PC-9 (cell line): ENCODE data around the gene XPO5. TPM values are rescaled to one million over a fixed set of nuclear protein-coding genes. Genes with fewer than 3 reads are reported as not detected.
"Not testable (repeated sequence)": the region's sequence is repeated elsewhere in the genome, so short reads cannot be mapped to it uniquely, and the experiment has no call there.

Experiments used
- BruUV-seq: library from RNA; stranded (reverse); fragments of 400-500 nt; replicated peaks from 2 replicates; lab custom pipeline; 2021; lab: Mats Ljungman, UMichigan
- CTCF ChIA-PET: fragments of 300-600 bp; sonication (Branson Sonifier 250); formaldehyde crosslinking; loops from one replicate; lab custom pipeline; 2022; ENCODE audit warnings: antibody characterized with exemption; lab: Charles Lee
- POLR2A ChIA-PET: fragments of 300-600 bp; sonication (Branson Sonifier 250); formaldehyde crosslinking; loops from one replicate; lab custom pipeline; 2022; ENCODE audit warnings: antibody characterized with exemption; ENCODE audit not compliant: unreplicated experiment; lab: Charles Lee
- DNase-seq, 2 experiments: peaks; one replicate each; pipeline versions ENCODE4 v3.0.0 to v3.0.0-alpha.2; 2015 to 2022; ENCODE audit warnings: mixed read lengths in 1 of 2
- H2AFZ ChIP-seq: fragments of 200-600 bp; sonication (generic); 2 replicates; pipeline ENCODE4 v1.8.1; 2017; ENCODE audit warnings: antibody characterized with exemption
- H3F3A ChIP-seq: fragments of 200-600 bp; sonication (generic); 2 replicates; pipeline ENCODE4 v1.8.1; 2017; ENCODE audit warnings: antibody characterized with exemption, mild to moderate bottlenecking, low read depth; ENCODE audit not compliant: insufficient read depth
- H3K27ac ChIP-seq: fragments of 200-600 bp; sonication (generic); 2 replicates; pipeline ENCODE4 v1.6.1; 2016; ENCODE audit warnings: mixed run types
- H3K27me3 ChIP-seq: fragments of 200-600 bp; sonication (generic); 2 replicates; pipeline ENCODE4 v1.6.1; 2016; ENCODE audit warnings: low read depth, mixed run types; ENCODE audit not compliant: insufficient read depth
- H3K36me3 ChIP-seq: fragments of 200-600 bp; sonication (generic); 2 replicates; pipeline ENCODE4 v1.6.1; 2016; ENCODE audit warnings: low read depth, mixed run types
- H3K4me1 ChIP-seq: fragments of 200-600 bp; sonication (generic); replicated peaks from 2 replicates; pipeline ENCODE4 v1.6.1; 2016; ENCODE audit warnings: mixed run types; ENCODE audit not compliant: insufficient read depth
- H3K4me2 ChIP-seq: fragments of 200-600 bp; sonication (generic); 2 replicates; pipeline ENCODE4 v1.6.1; 2017; ENCODE audit warnings: mixed run types
- H3K4me3 ChIP-seq: fragments of 200-600 bp; sonication (generic); 2 replicates; pipeline ENCODE4 v1.6.1; 2016; ENCODE audit warnings: mixed run types
- H3K79me2 ChIP-seq: fragments of 200-600 bp; sonication (generic); 2 replicates; pipeline ENCODE4 v1.6.1; 2017; ENCODE audit warnings: low read depth, mixed run types
- H3K9me2 ChIP-seq: fragments of 200-600 bp; sonication (generic); 2 replicates; pipeline ENCODE4 v1.8.1; 2017; ENCODE audit warnings: mild to moderate bottlenecking; ENCODE audit not compliant: insufficient read depth
- H3K9me3 ChIP-seq: fragments of 200-600 bp; sonication (generic); 2 replicates; pipeline ENCODE4 v1.8.1; 2016; ENCODE audit warnings: low read depth; ENCODE audit not compliant: insufficient read depth
- H4K20me1 ChIP-seq: fragments of 200-600 bp; sonication (generic); 2 replicates; pipeline ENCODE4 v1.8.1; 2017; ENCODE audit not compliant: insufficient read depth
- EZH2 ChIP-seq: fragments of 200-600 bp; sonication (generic); IDR thresholded peaks from 2 replicates; pipeline ENCODE4 v1.8.0; 2017; ENCODE audit warnings: antibody characterized with exemption, low read depth
- intact Hi-C: fragments of 100-400 bp; cut with micrococcal nuclease; formaldehyde crosslinking; loops from one replicate; pipeline ENCODE4 v1.10.0; 2022; ENCODE audit not compliant: unreplicated experiment
- total RNA-seq: library from RNA; stranded (reverse); gene quantifications from 2 replicates; pipeline ENCODE4 v1.2.3, GENCODE V29; 2021
- TF ChIP-seq, protein P1 (sequence below): fragments of 200-600 bp; sonication (generic); conservative IDR thresholded peaks from 2 replicates; pipeline ENCODE4 v1.6.1; 2017; ENCODE audit warnings: mixed run types, antibody characterized with exemption, mild to moderate bottlenecking, moderate library complexity

Gene XPO5
- total RNA-seq, 1 experiment from 2014 or later, result 36.1 TPM

DNA sequence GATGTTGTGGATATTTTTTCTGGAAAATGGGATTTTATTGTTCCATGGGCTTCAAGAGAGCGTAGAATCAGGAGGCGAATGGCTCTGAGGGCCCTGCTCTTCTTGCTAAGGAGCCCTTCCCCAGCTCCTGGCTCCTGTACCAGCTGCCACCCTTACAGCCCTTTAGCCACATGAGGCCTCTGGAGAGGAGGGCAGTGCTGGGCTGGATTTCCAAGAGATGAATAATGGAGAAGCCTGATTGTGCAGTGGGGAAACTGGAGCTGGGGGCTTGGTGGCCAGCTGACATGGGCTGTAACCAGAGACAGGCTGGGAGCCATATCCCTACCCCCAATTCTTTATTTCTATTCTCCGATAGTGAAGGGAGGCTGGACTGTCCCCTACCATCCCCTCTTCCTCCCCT lies 74.9 kb downstream of the XPO5 start:
- intact Hi-C loops, result no loop called here
- Histone ChIP-seq H3K4me3 (no peak overlapping the region), H2AFZ (no peak overlapping the region), H3K9me2 (no peaks in the 10 kb centered on the region), H3K79me2 (peaks cover 4% of the 10 kb centered on the region; the same call in 1 of the 2 replicates), H3K27me3 (no peaks in the 10 kb centered on the region), H3K4me2 (no peak overlapping the region), H3F3A (peaks cover 19% of the 10 kb centered on the region; the same call in 1 of the 2 replicates), H3K4me1 (peaks cover 14% of the 10 kb centered on the region), H3K36me3 (peaks cover 15% of the 10 kb centered on the region; the same call in 1 of the 2 replicates), H3K27ac (no peak overlapping the region), H3K9me3 (no peaks in the 10 kb centered on the region), H4K20me1 (0 out of 2 replicates have a peak, but pooled peaks cover under 1% of the 10 kb centered on the region)
- ChIA-PET POLR2A (no interaction called here), CTCF (no interaction called here)
- TF ChIP-seq, protein P1, sequence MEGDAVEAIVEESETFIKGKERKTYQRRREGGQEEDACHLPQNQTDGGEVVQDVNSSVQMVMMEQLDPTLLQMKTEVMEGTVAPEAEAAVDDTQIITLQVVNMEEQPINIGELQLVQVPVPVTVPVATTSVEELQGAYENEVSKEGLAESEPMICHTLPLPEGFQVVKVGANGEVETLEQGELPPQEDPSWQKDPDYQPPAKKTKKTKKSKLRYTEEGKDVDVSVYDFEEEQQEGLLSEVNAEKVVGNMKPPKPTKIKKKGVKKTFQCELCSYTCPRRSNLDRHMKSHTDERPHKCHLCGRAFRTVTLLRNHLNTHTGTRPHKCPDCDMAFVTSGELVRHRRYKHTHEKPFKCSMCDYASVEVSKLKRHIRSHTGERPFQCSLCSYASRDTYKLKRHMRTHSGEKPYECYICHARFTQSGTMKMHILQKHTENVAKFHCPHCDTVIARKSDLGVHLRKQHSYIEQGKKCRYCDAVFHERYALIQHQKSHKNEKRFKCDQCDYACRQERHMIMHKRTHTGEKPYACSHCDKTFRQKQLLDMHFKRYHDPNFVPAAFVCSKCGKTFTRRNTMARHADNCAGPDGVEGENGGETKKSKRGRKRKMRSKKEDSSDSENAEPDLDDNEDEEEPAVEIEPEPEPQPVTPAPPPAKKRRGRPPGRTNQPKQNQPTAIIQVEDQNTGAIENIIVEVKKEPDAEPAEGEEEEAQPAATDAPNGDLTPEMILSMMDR, result no peak
- no peak for TF ChIP-seq EZH2
- no peak for DNase-seq
- BruUV-seq, result no TSS peak

GRCh38 chr6:43499028-43499815 lies 76.6 kb downstream of the XPO5 start:
- CTCF ChIA-PET, result no interaction called here
- intact Hi-C loops, result loop anchor here (5.0 to 10.0 kb wide), 3 partner anchors 64 to 324 kb away; partner anchors contain the start of genes CRIP3 and SRF
- Histone ChIP-seq H3K4me3 (no peak overlapping the region), H3K27me3 (no peaks in the 10 kb centered on the region), H3K79me2 (peaks cover 4% of the 10 kb centered on the region; the same call in 1 of the 2 replicates), H3K4me1 (peaks cover 28% of the 10 kb centered on the region), H3F3A (peaks cover 27% of the 10 kb centered on the region; the same call in 1 of the 2 replicates), H3K36me3 (peaks cover 15% of the 10 kb centered on the region; the same call in 1 of the 2 replicates), H2AFZ (no peak overlapping the region), H3K9me3 (no peaks in the 10 kb centered on the region), H4K20me1 (0 out of 2 replicates have a peak, but pooled peaks cover 5% of the 10 kb centered on the region), H3K9me2 (no peaks in the 10 kb centered on the region), H3K27ac (no peak overlapping the region), H3K4me2 (no peak overlapping the region)
- POLR2A ChIA-PET, result no interaction called here
- TF ChIP-seq, protein P1, result no peak
- no peak for TF ChIP-seq EZH2
- DNase-seq, result no peak
- no TSS peak for BruUV-seq

DNA sequence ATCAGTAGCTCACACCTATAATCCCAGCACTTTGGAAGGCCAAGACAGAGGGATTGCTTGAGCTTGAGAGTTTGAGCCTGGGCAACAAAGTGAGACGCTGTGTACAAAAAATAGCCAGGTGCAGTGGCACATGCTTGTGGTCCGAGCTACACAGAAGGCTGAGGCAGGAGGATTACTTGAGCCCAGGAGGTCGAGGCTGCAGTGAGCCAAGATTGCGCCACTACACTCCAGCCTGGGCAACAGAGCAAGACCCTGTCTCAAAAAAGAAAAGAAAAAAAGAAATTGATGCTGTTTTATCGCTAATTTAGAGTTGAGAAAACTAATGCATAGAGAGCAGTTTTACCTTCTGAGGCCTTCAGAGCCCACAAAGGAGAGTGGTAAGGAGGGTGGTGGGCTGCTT lies 77.5 kb downstream of the XPO5 start:
- BruUV-seq, H3K9me2 ChIP-seq: not testable (repeated sequence)
- intact Hi-C loops, result loop anchor here (5.0 to 10.0 kb wide), 3 partner anchors 63 to 323 kb away; partner anchors contain the start of genes CRIP3 and SRF

More for the DNA sequence above, 77.5 kb downstream of the XPO5 start:
- not testable (repeated sequence) for DNase-seq, H2AFZ ChIP-seq, H3K27me3 ChIP-seq, H4K20me1 ChIP-seq, H3K4me2 ChIP-seq, H3K79me2 ChIP-seq, H3K27ac ChIP-seq, H3K4me3 ChIP-seq, H3K9me3 ChIP-seq
- POLR2A ChIA-PET, result interaction anchor here (0.6 kb wide), 1 partner anchor 62 kb away, joined by 3 read pairs; no protein-coding TSS in a partner anchor
- CTCF ChIA-PET, result interaction anchor here (0.5 to 1.4 kb wide), 2 partner anchors 38 to 44 kb away, joined by 3 read pairs; no protein-coding TSS in a partner anchor
- Histone ChIP-seq H3K36me3 (peaks cover 15% of the 10 kb centered on the region; the same call in 1 of the 2 replicates), H3K4me1 (peaks cover 28% of the 10 kb centered on the region), H3F3A (peaks cover 27% of the 10 kb centered on the region; the same call in 1 of the 2 replicates)
